HG03432 (cell line): ENCODE measurements around the gene SERPINC1.
"Not testable (repeated sequence)": the region's sequence is repeated elsewhere in the genome, so short reads cannot be mapped to it uniquely, and the experiment has no call there.

Experiments
- ATAC-seq: cut with Tn5 transposase; IDR thresholded peaks from one replicate; pipeline ENCODE4 v1.9.1; 2021; ENCODE audit warnings: mild to moderate bottlenecking, moderate library complexity; ENCODE audit not compliant: unreplicated experiment

Gene SERPINC1

DNA sequence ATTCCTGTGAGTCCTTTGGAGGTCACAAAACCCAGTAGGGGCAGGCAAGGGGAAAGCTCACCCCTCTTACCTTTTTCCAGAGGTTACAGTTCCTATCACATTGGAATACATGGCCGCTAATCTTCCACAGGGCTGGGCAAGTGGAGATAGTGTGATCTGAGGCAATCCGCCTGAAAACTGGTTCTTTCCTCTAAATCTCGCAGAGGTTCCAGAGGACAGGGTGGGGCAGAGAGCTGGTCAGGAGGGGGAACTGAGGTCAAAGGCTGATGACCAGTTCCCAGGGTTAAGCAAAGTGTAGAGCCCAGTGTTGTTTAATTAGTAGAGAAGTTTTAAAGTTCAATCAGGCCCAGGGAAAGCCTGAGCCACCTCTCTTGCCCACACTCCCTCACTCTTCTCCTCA is at the start of gene SERPINC1:
Gene SERPINC1 (minus strand): TSS at position 179 of the 400 bp plus-strand sequence. CDS start 68 bp downstream, at position 111.
- no peak for ATAC-seq

DNA sequence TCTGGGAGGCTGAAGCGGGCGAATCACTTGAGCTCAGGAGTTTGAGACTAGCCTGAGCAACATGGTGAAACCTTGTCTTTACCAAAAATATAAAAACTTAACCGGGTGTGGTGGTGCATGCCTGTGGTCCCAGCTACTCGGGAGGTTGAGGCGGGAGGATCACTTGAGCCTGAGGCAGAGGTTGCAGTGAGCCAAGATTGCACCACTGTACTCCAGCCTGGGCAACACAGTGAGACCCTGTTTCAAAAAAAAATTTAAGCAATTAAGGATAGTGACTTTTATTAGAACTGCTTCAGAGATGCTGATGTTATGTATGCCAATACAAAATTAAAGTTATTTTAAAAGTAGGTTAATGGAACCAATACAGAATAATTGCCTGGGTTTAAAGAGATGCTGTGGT is 48.8 kb upstream of the SERPINC1 start:
- not testable (repeated sequence) for ATAC-seq

DNA sequence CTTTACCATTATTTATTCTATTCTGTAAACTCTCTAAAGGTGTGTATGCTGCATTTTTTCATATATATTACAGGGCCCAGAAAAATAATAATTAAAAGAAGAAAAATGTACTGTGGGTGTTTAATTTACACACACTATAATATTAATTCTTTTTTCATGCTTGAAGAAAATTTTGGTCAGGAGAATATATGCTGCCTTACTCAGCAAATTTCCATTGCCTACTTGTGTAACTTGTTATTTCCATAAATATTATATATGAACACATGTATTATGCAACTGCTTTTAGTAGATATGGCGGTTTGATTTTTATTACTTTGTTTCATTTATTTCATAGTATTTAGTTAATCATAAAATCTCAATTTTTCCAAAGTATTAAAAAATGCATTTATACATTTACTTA is 46.4 kb upstream of the SERPINC1 start:
- no peak for ATAC-seq

DNA sequence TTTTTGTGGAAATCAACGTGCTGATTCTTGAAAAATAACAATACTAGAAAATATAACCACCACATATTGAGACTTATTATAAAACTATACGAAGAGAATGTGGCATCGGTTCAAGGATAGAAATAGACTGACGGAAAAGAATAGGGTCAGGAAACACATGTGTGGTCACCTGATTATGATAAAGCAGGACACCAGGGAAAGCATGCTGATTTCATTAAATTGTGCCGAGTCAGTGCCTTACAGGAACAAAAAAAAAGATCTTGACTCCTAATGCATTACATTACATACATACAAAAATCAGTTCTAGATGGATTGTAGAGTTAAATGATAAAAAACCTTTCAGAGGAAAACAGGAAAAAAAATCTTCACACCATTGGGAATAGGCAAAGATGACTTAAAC is 43.5 kb upstream of the SERPINC1 start:
- no peak for ATAC-seq

DNA sequence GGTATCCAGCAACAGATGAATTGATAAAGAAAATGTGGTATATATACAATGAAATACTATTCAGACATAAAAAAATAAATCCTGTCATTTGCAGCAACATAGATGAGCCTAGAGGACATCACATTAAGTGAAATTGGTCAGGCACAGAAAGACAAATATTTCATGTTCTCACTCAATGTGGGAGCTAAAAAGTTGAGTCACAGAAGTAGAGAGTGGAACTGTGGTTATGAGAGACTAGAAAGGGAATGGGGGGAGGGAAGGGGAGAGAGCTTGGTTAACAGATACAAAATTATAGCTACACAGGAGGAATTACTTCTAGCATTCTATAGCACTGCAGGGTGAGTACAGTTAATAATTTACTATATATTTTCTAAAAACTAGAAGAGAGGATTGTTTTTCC is 37.1 kb upstream of the SERPINC1 start:
- ATAC-seq, result no peak

DNA sequence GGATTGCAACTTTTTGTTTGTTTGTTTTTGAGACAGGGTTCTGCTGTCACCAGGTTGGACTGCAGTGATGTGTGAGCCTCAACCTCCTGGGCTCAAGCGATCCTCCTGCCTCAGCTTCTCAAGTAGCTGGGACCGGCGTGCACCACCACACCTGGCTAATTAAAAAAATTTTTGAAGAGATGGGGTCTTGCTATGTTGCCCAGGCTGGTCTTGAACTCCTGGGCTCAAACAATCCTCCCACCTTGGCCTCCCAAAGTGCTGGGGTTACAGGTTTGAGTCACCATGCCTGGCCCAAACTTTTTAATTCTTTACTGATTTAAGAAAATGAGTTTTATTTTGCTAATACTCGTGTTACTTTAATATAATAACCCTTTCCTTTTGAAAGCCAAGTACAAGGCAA is 31.5 kb upstream of the SERPINC1 start:
- no peak for ATAC-seq

DNA sequence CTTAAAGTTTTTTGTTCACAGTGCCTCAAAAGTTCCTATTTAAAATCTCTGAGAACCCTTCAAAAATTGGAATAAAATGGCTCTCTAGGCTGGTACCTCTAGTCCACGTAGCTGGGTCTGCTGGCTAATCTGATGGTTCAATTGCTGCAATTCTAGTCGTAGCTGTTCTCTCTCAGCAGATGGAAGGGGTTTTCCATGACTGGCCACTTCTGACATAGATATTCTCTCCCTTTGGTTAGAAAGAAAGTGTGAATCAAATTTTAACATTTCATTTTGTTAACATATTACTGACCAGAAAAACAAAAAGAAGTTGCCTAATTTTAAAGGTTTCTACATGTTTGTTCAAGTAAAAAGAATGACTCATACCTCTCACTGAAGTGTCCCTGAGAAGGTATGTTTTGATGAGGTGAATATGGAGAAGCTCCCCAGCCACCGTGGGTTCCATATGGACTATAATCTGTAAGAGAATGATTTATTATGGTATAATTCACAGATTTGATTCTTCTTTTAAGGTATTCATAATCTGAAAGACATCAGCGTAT is 29.3 kb upstream of the SERPINC1 start:
- no peak for ATAC-seq

DNA sequence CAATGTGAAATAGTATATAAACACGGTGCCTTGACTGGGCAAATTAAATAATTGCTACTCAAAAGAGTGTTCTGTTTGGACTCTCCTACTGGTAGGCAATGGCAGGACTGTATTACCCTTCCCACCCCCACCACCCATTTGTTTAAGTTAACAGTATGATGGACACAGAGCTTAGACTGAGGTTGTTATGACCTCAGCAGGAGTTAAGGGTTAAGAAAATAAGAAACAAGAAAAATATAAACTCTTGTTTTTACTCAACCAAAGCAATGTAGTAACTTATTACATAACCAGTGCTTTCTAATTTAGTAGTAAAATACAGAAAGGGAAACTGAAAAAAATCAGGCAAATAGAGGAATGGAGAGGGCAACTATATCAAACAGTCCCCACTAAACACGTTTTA is 19.9 kb upstream of the SERPINC1 start:
- ATAC-seq, result peak; percentile 60

DNA sequence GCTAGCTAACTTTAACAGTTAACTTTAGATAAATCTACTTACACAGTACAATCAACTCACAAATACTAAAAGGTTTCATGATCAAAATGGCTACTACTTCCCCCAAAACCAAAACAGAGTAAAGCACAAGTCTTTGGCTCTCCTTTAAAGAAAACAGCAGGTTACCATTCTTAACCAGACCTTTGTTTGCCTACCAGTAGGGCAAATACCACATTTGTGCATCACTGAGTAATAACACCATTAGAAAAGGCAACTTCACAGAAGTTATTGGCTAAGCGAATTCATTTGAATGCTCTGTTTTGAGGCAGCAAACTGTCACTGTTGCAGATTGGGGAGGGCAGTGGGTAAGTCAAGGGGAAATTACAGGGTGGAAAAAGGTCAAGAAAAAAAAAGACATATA is 17.3 kb upstream of the SERPINC1 start:
- no peak for ATAC-seq

DNA sequence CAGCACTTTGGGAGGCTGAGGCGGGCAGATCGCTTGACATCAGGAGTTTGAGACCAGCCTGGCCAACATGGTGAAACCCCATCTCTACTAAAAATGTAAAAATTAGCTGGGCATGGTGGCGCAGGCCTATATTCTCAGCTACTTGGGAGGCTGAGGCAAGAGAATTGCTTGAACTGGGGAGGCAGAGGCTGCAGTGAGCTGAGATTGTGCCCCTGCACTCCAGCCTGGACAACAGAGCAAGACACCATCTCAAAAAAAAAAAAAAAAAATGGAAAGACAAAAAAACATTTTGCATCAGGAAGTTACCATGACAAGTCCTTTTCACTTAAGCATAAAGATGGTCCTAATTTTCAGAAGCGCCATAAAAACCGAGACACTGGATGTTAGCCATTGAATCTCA is 13.4 kb upstream of the SERPINC1 start:
- ATAC-seq, result not testable (repeated sequence)

DNA sequence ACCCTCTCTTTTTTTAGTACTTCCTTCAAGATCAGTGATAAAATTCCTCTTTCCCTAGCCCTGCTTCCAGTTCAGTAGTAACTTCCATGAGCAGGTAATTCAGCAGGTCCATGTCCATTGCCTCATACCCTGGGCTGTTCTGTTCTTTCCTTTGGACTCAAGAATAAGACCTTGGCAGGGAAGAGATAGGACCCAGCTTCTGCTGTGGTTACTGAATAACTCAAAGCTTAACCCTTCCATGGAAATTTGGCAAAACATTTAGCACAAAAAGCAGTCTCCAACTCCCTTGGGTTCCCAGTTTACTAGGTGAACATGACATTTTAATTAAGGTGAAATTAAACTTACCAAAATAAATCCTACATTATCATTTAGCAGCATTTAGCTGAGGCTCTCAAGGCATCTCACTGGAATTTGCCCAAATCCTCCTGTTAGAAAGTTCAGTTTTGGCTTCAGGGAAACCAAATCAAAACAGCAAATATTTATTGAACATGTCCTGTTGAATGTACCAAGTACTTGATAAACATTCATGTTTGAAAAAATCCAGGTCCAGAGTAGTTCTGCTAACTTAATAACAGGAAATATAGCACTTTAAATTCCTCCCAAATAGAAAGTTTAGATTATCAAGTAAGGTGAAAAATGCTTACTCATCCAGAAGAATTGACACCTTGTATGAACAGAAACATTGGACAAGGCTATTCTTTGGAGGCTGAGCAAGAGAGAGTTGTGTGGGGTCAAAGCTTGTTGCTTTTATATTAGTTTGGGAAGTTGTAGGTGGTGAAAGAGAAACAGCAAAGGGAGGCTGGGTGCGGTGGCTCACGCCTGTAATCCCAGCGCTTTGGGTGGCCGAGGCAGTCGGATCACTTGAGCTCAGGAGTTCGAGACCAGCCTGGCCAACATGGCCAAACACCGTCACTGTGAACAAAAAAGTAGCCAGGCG is 8.4 kb upstream of the SERPINC1 start:
- no peak for ATAC-seq

DNA sequence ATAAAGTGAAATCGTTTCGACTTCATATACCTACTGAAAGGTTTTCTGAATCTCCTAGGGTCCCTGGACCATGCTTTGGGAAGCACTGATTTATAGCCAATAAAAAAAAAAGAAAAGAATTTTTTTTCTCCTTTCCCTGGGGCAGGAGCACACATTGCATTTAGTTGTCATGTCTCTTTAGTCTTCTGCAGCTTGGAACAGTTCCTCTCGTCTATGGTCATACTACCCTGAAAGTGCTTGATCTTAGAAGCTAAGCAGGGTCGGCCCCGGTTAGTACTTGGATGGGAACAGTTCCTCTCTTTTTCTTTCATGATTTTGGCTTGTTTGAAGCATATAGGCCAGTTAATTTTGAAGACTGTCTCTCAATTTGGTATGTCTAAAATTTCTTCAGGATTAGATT is 3.7 kb upstream of the SERPINC1 start:
- no peak for ATAC-seq

DNA sequence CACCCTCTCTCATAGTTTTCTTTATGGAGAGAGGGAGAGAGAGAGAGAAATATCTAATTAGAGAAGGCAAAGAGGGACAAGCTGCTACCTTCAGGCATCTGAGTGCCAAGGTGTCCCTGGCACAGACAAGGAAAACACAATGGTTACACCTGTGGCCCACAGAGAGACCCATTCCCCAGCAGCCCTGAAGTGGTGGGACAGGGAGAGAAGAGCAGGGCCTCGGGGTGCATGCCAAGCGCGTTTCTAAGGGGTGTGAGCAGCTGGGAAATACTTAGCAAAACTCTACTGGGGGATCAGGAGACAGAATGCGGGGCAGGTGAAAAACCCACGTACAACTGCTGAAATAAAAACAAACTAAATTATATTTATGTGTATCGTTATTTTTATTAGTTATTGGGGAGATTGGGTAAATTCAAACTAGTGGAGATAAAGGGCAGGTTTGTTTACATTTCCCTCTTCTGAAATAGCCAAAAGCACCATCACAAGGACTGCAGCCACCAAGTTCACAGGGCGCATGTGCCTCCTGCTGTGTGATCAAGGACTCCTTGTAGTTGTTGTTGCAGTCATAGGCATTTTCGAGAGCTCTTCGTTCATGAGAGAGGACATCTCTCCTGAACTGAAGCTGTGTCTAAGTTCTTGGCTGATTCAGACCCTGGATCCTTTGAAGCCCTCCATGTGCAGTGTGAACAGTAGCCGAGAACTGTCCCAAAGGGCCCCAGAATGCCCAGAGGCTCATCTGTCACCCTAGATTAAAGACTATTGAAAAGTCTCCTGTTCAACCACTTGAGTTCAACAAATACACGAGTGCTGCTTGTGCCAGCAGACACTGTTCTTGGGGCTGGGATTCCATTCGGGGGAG is 737 bp upstream of the SERPINC1 start:
- ATAC-seq, result no peak

DNA sequence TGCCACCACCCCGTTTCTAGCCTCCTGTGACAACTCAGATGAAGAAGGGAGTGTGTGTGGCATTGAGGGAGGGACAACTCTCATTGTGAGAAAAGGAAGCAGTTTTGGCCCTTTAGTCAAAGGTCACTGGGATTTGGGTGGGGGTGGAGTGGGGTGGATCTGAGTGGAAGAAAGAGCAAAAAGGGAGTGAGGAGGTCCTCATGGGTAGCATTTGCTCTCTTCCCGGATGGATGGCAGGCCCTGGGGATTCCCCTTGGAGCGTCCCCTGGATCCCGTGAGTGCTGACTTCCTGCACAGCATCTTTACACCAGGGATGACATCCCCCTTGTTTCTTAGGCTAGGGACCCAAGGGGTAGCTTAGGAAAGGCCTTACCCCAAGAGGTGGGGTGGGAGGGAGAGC is 460 bp downstream of the SERPINC1 start:
- no peak for ATAC-seq

DNA sequence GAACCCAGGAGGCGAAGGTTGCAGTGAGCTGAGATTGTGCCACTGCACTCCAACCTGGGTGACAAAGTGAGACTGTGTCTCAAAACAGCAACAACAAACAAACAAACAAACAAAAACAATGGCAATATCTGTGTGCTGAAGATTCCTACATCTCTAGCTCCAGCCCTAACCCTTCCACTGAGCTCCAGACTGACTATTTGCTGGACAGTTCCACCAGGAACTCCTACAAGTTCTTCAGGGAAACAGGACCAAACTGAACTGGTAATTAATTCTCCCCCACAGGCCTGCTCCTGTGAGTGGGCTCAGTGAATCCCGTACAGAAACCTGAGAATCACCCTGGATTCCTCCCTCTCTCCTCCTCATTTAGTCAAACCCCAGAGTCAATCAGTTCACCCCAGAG is 1.5 kb downstream of the SERPINC1 start:
- ATAC-seq, result no peak

DNA sequence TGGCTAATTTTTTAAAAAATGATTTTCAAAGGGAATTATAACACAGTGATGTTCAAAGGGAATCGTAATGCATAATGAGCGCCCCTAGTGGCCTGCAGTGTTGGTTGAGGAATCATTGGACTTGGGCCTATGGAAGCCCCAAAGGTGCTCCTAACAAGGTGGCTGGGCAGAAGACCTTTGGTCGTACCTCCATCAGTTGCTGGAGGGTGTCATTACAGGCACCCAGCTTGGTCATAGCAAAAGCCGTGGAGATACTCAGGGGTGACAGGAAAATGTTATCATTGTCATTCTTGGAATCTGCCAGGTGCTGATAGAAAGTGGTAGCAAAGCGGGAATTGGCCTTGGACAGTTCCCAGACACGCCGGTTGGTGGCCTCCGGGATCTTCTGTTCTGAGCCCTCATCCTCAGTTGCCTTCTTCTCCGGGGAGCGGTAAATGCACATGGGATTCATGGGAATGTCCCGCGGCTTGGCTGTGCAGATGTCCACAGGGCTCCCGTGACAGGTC is 2.7 kb downstream of the SERPINC1 start:
- no peak for ATAC-seq

DNA sequence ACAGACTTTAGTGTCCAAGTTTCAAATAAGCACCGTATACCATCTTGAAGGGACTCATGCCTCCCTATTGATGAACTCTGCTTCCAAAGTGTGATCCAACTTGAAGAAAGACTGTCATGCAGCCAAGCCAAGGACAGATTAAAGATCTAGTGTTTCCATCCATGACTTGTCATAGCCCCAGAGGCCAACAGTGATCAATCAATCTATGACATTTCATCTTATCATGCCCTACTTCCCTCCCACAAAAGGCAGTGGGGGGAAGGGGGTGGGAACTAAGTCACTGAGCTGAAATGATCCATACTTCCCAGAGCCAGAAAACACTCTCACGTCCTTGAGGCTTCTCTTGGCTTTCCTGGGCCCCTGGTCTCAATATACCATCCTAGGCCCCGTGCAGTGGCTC is 4.0 kb downstream of the SERPINC1 start:
- no peak for ATAC-seq

DNA sequence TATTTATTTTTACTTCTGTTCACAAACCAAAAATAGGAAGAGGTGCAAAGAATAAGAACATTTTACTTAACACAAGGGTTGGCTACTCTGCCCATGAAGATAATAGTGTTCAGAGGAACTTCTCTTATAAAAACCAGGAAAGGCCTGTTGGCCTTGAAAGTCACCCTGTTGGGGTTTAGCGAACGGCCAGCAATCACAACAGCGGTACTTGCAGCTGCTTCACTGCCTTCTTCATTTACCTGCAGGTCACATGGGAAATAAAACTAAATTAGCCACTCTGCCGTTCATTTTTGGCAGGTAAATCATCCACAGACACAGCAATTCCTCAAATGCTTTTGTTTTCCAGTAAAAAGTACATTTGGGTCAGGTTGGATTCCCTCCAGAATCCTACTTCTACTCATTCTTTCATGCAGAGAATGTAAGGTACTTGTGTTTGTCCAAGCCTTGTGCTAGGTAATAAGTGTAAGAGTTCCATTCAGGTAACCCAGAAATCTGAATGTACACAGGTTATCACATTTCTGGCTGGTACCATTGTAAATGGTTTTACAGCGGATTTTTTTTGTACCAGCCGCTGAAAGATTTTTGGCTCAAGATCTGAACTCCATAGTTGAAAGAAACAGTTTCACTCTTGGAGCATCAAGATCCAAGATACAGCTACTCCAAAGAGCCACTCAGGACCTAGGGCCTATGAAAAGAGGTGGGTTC is 13.1 kb downstream of the SERPINC1 start:
- ATAC-seq, result no peak

DNA sequence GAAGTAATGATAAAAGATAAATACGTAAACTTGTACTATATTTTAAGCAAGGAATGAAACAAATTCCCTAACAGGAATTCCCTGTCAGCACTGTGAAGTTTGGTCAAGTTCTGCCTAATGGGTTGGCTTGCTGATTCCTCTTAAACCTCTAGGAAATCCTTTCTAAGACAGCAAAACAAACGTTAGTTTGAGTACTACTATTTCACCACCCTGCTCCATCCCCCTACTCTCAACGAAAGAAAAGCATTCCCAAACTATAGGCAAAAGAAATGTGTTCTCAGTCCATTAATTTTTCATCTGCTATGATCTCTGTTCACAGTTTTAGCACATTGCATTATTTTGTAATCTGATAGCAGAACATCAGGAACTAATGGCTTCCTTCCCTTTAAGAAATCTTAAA is 16.1 kb downstream of the SERPINC1 start:
- ATAC-seq, result no peak

DNA sequence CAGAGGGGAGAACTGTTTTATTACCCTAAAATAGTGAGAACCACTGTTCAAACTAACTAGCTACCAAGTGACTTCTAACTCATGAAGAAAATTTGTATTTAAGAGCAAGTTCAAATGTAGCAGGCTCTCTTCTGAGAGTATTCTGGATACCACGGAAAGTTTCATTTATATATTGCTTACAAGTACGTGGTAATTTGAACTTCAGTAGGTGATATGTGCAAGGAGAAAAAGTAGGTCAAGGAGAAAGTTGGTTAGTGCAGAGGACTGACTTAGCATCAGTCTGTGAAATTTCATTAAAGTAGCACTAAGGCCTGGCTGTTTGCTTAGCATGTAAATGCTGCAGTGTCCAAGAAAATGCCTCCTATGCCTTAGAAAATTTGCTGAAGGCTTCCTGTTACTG is 16.7 kb downstream of the SERPINC1 start:
- no peak for ATAC-seq

DNA sequence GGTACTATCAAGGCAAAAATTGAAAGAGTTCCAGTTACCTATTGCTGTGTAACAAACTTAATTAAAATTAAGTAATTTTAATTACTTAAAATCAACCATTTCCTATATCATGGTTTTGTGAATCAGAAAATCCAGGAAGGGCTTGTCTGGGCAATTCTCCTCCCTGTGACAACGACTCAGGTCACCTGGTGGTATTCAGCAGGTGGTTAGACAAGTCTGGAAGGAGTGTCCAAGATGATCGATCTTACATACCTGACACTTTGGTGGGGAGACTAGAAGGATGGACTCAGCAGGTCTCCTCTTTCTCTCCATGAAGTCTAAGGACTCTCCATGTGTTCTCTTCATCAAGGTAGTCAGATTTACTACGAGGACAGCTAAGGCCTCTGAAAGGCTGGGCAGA is 22.9 kb downstream of the SERPINC1 start:
- no peak for ATAC-seq
